NCI-H460 (cell line): ENCODE data around the gene AQP3. TPM values are rescaled to one million over a fixed set of nuclear protein-coding genes. Genes with fewer than 3 reads are reported as not detected.
"Not testable (repeated sequence)": the region's sequence is repeated elsewhere in the genome, so short reads cannot be mapped to it uniquely, and the experiment has no call there.

Source experiments
- DNase-seq: peaks from one replicate; pipeline ENCODE4 v3.0.0-alpha.2; 2016; ENCODE audit warnings: low read depth; ENCODE audit errors: extremely low read depth
- total RNA-seq: library from RNA; depleted of rRNA; stranded (reverse); fragments of >200 nt; shearing (Covaris generic); gene quantifications from 2 replicates; pipeline ENCODE4 v1.2.3, GENCODE V29; 2014

AQP3 gene
- total RNA-seq, 1 experiment from 2014 or later, result 2.6 TPM

DNA sequence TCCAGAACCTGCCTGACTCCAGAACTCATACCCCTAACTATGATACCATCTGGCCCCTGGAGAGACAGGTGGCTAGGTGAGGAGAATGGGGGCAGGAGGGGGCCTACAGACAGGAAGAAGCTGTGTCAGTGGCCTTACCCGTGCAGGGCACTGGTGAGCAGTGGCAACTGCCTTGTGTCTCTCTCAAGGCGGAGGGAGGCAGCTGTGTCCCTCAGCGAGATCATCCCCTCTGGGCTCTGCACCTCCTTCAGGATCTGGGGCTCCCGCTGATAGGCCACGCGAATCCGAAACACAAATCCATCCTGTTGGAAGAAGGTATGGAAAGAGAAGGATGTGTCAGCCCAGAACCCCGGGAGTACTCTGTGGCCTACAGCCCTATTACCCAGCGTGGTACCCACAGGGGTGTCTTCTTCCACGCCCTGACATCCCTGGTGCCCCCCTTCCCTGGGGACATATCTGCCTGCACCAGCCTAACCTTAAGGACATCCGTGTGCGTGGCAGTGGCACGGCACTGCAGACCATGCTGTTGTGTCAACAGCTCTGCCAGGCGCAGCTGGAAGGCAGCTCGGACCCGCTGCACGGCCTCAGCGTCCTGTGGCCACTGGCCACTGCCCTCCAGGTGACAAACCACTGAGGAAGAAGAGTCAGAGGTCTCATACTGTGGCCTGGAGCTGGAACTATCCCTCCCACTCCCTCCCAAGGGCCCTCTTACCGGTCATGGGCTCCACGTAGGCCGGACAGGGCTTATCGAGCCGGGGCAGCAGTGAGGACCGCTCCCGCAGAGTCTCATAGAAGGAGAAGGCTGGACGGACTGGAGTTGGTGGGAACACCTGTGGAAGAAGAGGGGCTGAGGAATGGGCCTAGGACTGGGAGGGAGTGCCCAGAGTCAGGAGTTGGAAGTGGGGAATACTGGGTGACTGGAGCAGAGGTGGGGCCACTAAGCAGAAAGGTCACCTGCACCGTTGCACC lies 18.5 kb upstream of the AQP3 start:
- DNase-seq, result no peak

DNA sequence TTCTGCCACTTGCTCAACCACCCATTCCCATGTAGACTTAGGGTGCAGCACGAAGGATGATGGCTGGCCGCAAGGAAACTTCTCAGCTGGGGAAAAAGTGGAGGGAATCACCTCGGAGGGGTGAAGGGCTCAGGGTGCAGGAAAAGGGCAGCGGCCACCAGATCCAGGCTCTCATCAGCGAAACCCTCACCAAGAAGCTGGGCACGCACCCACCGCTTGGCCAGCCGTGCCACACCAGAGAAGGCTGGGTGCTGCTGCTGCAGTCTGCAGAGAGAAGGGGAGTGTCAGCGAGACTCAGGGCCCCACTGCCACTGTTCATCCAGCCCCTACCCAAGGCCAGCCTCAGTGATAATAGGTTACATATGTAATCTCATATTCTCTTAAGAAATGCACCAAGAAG lies 17.7 kb upstream of the AQP3 start:
- DNase-seq, result no peak

DNA sequence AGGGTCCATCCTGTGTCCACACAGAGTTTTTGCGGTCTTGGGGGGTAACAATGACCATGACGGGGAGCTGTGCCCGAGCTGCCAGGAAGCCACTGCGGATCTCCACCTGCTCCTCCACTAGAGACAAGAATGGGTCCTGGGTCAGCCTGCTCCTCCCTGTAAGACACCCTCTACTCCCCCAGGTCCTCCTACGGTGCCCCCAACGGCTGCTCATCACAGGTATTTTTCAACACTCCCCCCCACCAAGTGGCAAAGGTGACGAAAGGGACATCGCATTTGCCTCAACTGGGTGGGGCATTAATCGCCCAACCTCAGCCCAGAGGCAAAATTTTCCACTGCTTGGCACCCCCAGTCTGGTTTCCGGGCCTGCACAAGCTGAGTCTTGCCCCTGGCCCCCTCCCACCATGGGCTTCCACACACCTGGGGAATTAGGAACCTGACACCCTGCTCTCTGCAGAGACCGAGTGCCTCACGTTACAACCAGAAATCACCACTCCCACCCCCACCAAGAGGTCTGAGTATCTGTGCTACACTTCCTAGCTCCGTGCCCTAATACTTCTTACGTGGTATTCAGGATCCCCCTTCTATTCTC lies 16.7 kb upstream of the AQP3 start:
- DNase-seq, result no peak

DNA sequence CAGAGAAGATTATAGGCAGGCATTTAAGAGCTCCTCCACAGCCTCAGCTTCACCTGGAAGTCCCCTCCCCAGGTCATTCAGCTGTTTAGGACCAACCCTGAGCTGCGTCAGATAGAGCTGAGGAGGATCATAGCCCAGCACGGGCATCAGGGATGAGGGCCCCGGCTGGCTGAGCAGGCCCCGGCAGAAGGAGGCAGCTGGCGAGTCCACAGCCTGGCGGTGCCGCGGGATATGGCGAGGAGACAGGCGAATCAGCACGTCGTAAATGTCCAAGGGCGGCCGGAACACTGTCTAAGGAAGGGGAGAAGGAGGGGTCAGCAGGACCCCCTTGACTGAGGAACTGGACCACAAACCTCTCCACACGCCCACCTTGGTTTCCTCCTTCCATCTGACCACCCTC lies 15.8 kb upstream of the AQP3 start:
- no peak for DNase-seq

DNA sequence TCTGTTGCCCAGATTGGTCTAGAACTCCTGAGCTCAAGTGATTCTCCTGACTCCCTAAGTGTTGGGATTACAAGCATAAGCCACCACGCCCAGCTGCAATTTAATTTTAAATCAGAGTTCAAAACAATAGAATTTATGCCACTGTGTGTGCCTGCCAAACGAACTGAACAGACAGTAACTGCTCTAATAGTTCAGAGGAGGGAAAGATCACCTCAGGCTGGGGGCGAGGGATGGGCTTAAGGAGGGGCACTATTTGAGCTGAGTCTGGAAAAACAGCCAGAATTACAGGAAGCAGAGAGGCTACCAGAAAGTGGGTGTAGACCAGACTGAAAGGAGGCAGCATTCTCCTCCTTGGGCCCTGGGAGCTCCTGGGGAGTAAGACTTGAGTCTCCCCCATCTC lies 14.1 kb upstream of the AQP3 start:
- DNase-seq, result no peak

DNA sequence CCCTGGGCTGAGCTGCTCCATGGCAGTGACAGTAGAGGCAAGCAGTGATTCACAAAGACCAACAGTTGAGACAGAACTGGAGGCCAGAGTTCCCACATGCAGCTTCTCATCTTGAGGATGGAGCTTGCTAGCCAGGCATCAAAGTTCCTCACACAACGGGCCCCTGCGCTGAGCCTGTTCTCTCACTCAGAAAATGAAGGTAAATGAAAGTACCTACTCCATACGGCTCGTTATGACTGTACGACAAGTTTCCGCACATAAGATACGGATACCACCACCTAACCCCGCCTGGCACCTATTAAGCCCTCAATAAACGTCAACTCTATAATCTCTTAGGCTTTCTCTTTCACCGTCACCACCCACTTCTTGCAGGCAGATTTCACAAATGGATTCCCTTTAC lies 13.5 kb upstream of the AQP3 start:
- no peak for DNase-seq

DNA sequence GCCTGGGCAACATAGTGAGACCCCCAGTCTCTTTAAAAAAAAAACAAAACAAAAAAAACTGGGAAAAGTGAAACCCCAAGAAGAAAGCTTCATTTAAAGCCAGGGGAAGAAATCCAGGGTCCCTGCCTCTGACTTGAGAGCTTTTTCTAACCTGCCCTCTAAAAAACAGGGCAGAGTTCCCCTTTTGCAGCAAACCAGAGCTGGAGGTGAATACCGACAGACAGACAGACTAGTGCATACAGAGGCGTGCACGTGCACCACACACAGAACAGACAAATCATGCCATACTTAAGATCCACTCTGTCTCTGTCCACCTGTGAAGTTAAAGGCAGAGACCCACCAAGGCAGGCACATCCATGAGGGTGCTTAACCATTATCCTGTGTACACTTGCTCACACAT lies 11.7 kb upstream of the AQP3 start:
- DNase-seq, result no peak

DNA sequence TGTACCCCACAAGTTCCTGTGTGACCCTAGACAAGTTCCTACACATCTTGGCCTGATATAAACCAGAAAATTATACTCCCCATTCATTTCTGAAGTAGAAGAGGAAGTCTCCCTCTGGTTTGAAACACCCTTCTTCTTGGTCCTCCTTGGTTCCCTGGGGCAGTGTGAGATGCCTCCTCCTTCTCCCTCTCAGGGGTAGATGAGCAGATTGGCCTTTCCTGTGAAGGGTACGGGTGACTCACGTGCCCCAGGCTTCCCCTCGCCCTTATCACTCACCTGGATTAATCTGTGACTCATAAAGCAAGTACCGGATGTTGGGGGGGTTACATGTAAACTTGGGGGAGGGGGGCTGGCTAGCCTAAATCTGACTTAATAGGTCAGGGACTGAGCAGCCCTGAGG lies 11.1 kb upstream of the AQP3 start:
- DNase-seq, result no peak

DNA sequence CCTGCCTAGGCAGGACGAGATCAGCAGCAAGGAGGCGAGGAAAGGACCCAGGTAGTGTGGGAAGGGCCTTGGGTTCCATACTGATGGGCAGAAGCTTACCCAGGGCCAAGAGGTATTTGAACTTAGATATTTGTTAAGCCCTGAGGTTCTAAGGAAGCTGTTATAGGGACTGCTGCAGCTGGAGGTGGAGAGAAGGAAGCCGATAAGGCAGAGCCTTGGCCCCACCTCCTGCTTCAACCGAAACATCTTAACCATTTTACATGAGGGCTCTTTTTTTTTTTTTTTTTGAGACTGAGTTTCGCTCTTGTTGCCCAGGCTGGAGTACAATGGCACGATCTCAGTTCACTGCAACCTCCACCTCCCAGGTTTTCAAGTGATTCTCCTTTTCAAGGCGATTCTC lies 8.6 kb upstream of the AQP3 start:
- no peak for DNase-seq

DNA sequence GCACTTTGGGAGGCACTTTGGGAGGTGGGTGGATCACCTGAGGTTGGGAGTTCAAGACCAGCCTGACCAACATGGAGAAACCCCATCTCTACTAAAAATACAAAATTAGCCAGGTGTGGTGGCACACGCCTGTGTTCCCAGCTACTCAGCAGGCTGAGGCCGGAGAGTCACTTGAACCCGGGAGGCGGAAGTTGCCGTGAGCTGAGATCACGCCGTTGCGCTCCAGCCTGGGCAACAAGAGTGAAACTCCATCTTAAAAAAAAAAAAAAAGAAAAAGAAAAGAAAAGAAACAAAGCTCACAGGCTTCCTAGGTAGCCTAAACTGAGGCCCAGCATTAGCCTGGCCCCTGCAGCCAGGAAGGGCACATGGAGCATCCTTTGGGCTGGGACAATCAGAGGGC lies 8.1 kb upstream of the AQP3 start:
- not testable (repeated sequence) for DNase-seq

DNA sequence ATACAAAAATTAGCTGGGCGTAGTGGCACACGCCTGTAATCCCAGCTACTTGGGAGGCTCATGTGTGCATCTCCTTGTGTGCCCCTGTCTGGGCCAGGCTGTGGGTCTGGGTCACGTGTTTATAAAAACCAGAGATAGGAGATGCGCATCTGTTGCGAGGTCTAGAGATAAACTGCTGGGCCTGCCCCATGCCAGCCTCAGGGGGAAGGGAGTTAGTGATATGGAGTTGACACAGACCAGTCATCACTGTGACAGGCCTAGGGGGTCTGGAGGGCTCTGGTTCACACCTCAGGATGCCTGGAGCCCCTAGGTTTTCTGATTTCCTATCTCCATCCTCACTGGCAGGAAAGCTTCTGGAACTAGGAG lies 7.3 kb upstream of the AQP3 start:
- not testable (repeated sequence) for DNase-seq

DNA sequence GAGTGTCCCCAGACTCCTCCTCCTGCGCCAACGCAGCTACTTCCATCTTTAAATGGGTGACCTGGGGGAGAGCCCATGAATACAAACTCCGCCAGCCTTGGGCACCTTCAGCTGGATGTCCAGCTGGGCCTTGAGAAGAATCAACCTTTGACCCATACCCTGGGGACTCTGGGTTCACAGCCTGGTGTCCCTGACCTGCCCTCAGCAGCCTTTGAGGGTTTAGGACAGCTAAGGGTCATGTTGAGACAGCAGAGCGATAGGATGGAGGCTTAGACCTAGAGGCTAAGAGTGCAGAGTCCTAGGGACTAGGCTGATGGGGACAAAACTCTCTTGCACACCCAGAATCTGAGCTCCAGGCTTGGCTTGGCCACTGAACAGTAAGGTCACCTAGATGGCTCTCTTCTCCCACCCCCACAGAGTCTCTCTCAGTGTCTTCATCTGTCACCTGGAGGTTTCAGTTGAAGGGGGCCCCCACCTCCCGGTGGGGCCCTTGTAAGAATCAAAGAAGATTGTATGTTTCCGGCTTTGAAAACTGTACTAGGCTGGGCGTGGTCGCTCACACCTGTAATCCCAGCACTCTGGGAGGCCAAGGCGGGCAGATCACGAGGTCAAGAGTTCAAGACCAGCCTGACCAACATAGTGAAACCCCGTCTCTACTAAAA lies 6.7 kb upstream of the AQP3 start:
- no peak for DNase-seq

DNA sequence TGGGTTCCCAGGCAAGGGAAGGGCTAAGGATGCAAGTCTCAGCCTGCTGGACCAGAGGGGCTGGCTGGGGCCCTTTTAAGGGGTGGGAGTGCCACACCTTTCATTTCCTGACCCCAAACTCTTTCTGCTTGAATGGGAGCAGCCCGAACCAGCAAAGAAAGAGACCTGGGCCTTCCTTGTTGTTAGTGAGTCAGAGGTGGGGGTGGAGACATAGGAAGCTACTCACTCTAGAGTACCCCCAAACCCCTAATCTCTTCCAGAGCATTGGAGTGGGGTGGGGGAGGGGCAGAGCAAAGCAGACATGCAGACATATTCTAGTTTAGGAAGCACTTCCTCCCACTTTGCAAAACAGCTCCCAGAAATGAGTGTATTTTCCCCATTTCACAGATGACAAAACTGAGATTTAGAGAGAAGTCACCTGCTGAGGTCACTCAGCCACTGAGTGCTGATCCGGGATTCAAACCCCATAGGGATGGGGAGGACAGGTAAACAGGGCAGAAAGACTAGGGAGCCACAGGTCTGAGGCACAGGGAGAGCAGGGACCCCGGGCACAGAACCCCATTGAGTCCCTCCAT lies 6.0 kb upstream of the AQP3 start:
- DNase-seq, result no peak

DNA sequence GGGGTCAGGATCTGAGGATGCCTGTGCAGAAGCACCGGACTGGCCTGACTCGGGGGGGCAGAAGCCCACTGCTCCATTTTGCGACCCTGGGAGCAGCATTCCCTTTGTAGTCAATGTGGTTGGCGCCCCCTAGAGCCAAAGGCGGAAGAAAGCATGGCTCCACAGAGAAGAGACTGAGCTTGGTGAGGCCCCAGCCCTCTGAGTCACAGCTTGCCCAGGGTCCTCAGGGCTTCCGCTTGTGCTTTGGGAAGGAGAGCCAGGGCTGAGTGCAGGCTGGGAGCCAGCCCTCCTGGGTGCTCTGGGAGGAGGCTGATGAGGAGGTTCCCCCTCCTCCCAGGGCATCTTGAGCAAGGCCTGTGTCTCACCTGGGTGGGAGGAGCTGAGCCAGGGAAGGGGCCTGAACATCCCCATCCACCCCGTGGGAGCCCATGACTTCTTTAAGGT lies 5.5 kb upstream of the AQP3 start:
- DNase-seq, result peak; percentile 38

DNA sequence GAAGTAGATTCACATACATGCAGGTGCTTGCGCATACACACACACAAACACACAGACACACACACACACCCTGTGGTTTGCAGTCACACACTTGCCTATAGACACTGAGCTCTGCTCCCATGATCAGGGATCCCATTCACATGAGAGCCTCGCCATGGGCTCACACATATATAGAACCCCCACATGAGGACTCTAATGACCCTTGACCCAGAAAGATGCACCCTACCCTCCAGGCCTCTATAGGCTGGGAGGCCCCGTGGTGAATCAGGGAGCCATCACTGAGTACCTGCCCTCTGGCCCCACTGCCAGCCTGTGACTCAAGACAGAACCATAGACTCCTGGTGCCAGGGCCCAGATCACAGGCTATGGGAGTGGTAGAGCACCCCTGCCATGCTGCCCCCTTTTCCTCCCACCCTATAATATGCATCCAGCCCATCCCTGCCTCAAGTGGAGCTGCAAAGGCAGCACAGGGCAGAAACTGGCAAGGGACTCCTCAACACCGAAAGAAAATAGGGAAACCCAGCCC lies 3.3 kb upstream of the AQP3 start:
- DNase-seq, result no peak

DNA sequence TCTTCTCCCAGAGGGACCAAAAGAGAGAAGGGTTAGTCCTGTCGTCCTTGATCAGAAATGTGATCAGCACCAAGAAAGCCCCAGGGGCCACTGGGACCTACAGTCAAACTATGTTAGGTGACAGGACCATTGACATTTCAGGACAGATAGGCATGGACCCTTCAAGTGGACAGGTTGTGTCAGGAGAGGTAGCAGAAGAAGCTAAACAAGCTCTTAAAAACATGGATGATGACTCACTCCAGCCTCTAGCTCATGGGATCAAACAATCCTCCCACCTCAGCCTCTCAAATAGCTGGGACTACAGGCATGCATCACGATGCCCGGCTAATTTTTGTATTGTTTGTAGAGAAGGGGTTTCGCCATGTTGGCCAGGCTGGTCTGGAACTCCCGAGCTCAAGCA lies 2.3 kb upstream of the AQP3 start:
- no peak for DNase-seq

DNA sequence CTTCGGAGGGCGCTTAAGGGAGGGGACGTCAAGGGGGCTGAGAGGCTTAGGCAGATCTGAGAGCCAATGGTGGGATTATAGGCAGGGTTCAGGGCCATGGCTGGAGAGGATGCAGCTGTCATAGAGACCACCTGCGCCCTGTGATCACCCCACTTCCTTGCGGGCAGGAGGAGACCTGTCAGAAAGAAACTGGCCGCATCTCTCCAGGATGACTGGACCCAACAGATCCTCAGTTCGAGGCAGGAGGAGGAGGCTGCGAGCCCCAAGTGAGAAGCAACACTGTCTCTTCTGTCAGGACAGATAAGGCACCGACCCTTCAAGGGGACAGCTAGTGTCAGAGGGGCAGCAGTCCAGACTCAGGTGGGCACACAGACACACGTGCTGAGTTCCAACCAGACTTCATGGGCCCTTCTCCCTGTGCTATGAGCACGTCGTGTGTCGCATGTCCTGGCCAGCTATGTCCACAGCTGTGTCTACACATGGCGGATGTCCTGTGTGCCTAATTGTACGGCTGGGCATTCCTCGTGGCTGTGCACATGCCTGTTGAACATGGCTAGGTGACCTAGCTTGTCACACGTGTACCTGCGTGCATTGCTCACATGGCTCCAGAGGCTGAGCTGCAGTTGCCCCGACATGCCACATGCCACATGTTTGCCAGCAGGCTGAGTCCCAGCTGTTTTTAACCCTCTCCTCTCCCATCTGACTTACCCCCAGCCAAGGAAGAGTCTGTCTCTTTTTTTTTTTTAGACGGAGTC lies 583 bp upstream of the AQP3 start:
- DNase-seq, result no peak

DNA sequence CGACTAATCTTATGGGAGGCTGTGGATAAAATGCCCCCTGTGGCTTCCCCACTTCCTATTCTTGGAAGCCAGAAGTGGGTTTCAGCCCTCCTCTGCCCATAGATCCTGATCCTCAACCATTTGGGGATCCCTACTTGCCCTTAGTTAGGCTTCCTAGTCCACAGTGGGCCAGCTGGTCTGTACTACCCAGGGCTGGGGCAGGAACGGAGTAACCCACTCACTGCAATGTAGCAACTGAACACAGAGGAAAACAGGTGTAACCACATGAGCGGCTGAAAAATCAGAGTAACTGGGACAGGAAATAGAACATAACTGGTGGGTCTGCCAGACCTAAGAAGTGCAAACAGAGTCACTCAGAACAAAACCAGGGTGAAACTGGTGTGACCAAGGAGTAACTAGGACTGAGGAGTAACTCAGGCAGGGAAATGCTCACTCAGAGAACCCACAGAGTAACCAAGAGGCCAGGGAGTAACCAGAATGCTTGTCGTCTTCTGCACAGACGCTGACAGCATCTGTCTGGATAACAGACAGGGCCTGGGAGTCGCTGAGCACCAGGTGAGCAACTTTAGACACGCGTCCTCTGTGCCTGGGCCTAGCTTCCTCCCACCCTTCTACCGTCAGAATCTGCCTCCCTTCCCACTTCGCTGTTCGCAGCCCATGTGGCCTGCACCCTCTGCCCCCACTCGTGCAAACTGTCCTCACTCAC lies 1.0 kb downstream of the AQP3 start:
- no peak for DNase-seq

DNA sequence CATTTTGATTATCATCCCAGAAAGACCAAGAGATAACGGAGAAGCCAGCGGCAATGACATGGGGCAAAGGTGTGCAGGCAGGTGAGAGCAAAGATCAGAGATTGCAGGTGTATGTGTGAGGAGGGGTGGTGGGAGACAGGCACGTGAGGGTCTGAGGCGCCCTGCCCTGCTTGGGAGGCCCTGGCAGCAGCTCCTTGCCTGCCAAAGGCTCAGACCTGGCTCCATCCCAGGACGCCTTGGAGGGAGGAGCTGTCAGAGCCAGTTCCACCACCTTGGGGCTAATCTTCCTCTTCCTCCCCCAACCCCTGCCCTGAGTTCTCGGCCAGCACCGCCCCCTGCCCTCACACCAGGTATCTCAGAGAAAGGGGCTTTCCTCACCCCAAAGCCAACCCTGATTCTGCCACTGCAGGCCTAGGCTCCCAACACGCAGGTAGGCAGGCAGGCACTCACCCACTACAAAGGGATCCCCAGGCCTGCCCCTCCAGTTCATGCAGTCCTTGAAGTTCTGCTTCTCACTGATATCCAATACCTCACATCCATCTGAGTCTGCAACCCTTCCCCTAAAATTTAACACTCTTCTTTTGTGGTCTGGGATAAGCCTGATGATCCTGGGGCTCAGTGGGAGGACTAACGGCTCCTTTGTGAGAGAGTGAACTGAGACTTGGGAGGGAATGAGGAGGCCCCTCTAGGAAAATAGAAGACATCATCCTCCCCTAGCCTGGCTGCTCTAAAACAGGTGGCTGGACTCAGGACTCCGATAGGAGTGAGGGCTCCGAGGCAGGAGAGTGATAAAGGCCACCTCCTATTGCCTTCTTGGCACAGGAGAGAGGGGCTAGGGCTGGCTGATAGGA lies 1.8 kb downstream of the AQP3 start:
- no peak for DNase-seq
